A673 (cell line): ENCODE results near the gene TBX1.

Experiments
- EZH2 ChIP-seq: fragments of 200-600 bp; sonication (generic); IDR thresholded peaks from 2 replicates; pipeline ENCODE4 v1.6.1; 2017; ENCODE audit warnings: borderline replicate concordance, low read depth, mild to moderate bottlenecking, mixed read lengths, antibody characterized with exemption, low read length; ENCODE audit not compliant: poor library complexity, severe bottlenecking
- TF ChIP-seq, protein P1 (sequence below): fragments of 300-800, 200-600 bp; sonication (generic); conservative IDR thresholded peaks from 2 replicates; pipeline ENCODE4 v1.5.1; 2017; ENCODE audit warnings: low read depth, mild to moderate bottlenecking, antibody characterized with exemption, low read length, moderate library complexity, mixed read lengths

DNA sequence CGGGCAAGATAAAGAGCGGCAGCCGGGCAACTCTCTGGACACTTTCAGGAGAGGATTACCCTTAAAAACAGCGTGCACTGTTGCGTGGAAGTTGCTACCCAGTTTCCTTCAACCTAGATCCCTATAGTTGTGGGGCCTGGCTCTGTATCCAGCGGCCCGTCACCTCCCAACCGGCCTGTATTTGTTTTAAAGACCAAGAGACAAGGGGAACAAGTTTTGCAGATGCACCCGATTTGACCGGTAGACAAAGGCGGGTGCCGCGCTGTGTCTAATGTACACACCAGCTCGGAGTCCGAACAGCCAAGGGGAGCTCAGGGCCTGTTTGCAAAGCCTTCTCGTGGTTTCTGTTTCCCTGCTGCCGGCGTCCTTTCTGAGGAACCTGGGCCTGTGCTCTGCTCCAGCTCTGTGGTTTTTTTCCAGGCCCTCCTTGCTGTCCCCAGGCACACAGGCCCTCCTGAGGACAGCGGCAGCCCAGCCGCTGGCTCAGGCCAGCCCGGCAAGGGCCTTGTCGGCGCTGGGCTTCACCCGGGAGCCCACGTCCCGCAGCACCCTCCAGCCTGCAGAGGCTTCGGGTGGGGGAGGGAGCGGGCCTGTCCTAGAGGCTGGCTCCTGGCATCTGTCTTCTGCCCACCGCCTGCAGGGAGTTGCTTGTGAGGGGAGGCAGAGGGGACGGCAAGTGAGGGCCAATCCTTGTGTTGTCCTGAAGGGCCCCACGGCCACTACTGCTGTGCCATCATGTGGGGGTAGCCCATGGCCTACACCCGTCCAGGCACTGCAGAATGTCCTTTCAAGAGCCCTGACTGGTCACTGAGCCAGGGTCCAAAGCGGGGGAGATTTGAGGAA lies 1.4 kb downstream of the TBX1 start:
- no peak for TF ChIP-seq EZH2
- TF ChIP-seq, protein P1, sequence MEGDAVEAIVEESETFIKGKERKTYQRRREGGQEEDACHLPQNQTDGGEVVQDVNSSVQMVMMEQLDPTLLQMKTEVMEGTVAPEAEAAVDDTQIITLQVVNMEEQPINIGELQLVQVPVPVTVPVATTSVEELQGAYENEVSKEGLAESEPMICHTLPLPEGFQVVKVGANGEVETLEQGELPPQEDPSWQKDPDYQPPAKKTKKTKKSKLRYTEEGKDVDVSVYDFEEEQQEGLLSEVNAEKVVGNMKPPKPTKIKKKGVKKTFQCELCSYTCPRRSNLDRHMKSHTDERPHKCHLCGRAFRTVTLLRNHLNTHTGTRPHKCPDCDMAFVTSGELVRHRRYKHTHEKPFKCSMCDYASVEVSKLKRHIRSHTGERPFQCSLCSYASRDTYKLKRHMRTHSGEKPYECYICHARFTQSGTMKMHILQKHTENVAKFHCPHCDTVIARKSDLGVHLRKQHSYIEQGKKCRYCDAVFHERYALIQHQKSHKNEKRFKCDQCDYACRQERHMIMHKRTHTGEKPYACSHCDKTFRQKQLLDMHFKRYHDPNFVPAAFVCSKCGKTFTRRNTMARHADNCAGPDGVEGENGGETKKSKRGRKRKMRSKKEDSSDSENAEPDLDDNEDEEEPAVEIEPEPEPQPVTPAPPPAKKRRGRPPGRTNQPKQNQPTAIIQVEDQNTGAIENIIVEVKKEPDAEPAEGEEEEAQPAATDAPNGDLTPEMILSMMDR = no peak
